HG03354 (cell line): ENCODE results near the gene NAA80.
"Not testable (repeated sequence)": the region's sequence is repeated elsewhere in the genome, so short reads cannot be mapped to it uniquely, and the experiment has no call there.

Experiments
- ATAC-seq: cut with Tn5 transposase; IDR thresholded peaks from one replicate; pipeline ENCODE4 v1.9.1; 2021; ENCODE audit warnings: mild to moderate bottlenecking; ENCODE audit not compliant: unreplicated experiment, poor library complexity, severe bottlenecking

Gene NAA80

GRCh38 chr3:50294492-50295403, 4.5 kb downstream of the NAA80 start:
- no peak for ATAC-seq

- ATAC-seq: no peak
Observed at GRCh38 chr3:50294089-50294488, 5.1 kb downstream of the NAA80 start.

GRCh38 chr3:50293079-50293801, 6.0 kb downstream of the NAA80 start:
- no peak for ATAC-seq

GRCh38 chr3:50292159-50293078, 6.8 kb downstream of the NAA80 start, which contains the start of gene IFRD2:
IFRD2 (minus strand) TSS chr3:50292429; CDS start chr3:50292274, 155 bp downstream.
- peak; percentile 95 for ATAC-seq

- ATAC-seq: no peak
Observed at GRCh38 chr3:50290161-50290641, 9.0 kb downstream of the NAA80 start.

- no peak for ATAC-seq
Observed at GRCh38 chr3:50289130-50289529, 10.1 kb downstream of the NAA80 start.

- no peak for ATAC-seq
Observed at GRCh38 chr3:50288387-50289007, 10.7 kb downstream of the NAA80 start.

- ATAC-seq: no peak
Observed at GRCh38 chr3:50287262-50287661, 11.9 kb downstream of the NAA80 start.

- ATAC-seq: no peak
Observed at GRCh38 chr3:50286322-50287227, 12.6 kb downstream of the NAA80 start.

GRCh38 chr3:50284121-50284520, 15.1 kb downstream of the NAA80 start:
- ATAC-seq: not testable (repeated sequence)

- ATAC-seq: no peak
Observed at GRCh38 chr3:50279255-50280016, 19.8 kb downstream of the NAA80 start.

GRCh38 chr3:50278880-50279224, 20.4 kb downstream of the NAA80 start, which contains the start of gene LSMEM2:
LSMEM2 (plus strand) TSS chr3:50279087; CDS start chr3:50279114, 27 bp downstream.
- ATAC-seq: no peak

- no peak for ATAC-seq
Observed at GRCh38 chr3:50278123-50278879, 20.9 kb downstream of the NAA80 start.

- ATAC-seq: no peak
Observed at GRCh38 chr3:50276762-50277101, 22.5 kb downstream of the NAA80 start.

- ATAC-seq: no peak
Observed at GRCh38 chr3:50275996-50276761, 23.0 kb downstream of the NAA80 start.
